ENCODE results near the gene PHACTR4. TPM values are rescaled to one million over a fixed set of nuclear protein-coding genes. Genes with fewer than 3 reads are reported as not detected.
A peak's percentile ranks its signal among the peaks of the same experiment; 100 is the strongest.
"Not testable (repeated sequence)": the region's sequence is repeated elsewhere in the genome, so short reads cannot be mapped to it uniquely, and the experiment has no call there.

PHACTR4 gene
- total RNA-seq, 2 donors from 2014 or later: 14.5 to 32.6 TPM

DNA sequence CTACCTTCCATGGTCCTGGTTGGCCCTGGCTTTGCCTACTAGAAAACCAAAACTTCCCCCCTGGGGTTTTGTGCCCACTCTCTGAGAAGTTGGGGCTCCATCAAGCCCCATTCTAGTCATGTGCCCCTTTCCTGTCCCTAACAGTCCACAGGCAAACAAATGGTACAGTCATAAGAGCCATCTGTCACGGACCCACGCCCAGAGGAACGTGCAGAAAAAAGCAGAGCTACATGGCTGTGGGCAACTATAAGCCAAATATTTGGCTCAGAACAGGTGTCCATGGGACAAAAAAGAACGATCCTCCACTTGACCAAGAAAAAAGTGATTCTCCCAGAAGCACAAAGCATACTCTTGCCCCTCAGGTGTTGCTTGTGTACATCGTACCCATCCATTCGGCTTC is 168.7 kb downstream of the PHACTR4 start:
- 84 to 85% methylated on average over 6 of the region's 6 CpGs for WGBS, 2 donors
- peaks cover 0 to 6% of the 10 kb centered on the region in 2 donors for H3K36me3 ChIP-seq (replicated peaks in 1 of 2; ENCODE audit: insufficient read depth in 1 of 2, low read depth in 2 of 2)
- ATAC-seq (no peak), DNase-seq (no peak)
- no peaks in the 10 kb centered on the region for H3K4me1 ChIP-seq
- H3K27ac ChIP-seq: no peak overlapping the region
- H3K4me3 ChIP-seq: no peak overlapping the region
- H3K27me3 ChIP-seq: no peaks in the 10 kb centered on the region
- TF ChIP-seq POLR2A (IDR thresholded peaks at IDR 0.05): no peak
- TF ChIP-seq, protein P1, sequence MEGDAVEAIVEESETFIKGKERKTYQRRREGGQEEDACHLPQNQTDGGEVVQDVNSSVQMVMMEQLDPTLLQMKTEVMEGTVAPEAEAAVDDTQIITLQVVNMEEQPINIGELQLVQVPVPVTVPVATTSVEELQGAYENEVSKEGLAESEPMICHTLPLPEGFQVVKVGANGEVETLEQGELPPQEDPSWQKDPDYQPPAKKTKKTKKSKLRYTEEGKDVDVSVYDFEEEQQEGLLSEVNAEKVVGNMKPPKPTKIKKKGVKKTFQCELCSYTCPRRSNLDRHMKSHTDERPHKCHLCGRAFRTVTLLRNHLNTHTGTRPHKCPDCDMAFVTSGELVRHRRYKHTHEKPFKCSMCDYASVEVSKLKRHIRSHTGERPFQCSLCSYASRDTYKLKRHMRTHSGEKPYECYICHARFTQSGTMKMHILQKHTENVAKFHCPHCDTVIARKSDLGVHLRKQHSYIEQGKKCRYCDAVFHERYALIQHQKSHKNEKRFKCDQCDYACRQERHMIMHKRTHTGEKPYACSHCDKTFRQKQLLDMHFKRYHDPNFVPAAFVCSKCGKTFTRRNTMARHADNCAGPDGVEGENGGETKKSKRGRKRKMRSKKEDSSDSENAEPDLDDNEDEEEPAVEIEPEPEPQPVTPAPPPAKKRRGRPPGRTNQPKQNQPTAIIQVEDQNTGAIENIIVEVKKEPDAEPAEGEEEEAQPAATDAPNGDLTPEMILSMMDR (IDR thresholded peaks at IDR 0.05): no peak
- intact Hi-C loops (cut with DNase I): no loop called here
- no peaks in the 10 kb centered on the region for H3K9me3 ChIP-seq

DNA sequence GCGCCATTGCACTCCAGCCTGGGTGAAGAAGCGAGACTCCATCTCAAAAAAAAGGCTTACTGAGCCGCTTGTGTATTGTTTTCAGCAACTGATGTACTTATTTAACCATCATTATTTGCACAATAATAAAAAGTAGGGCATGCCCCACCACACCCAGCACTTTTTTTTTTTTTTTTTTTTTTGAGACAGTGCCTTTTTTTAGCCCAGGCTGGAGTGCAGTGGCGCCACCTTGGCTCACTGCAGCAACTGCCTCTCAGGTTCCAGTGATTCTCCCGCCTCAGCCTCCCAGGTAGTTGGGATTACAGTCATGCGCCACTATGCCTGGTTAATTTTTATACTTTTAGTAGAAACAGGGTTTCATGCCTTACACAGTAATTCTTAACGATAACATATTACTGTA is 171.1 kb downstream of the PHACTR4 start:
- H3K4me1 ChIP-seq: no peaks in the 10 kb centered on the region
- no peak overlapping the region for H3K27ac ChIP-seq
- 73 to 77% methylated on average over 7 of the region's 7 CpGs for WGBS, 2 donors
- no peaks in the 10 kb centered on the region for H3K9me3 ChIP-seq
- DNase-seq: no peak
- H3K27me3 ChIP-seq: no peaks in the 10 kb centered on the region
- TF ChIP-seq, protein P1 (IDR thresholded peaks at IDR 0.05): no peak
- TF ChIP-seq POLR2A (IDR thresholded peaks at IDR 0.05): no peak
- H3K36me3 ChIP-seq (replicated peaks in 1 of 2; ENCODE audit: insufficient read depth in 1 of 2, low read depth in 2 of 2): peaks cover 0 to 1% of the 10 kb centered on the region in 2 donors
- ATAC-seq: no peak
- no peak overlapping the region for H3K4me3 ChIP-seq
- intact Hi-C loops (cut with DNase I): no loop called here

DNA sequence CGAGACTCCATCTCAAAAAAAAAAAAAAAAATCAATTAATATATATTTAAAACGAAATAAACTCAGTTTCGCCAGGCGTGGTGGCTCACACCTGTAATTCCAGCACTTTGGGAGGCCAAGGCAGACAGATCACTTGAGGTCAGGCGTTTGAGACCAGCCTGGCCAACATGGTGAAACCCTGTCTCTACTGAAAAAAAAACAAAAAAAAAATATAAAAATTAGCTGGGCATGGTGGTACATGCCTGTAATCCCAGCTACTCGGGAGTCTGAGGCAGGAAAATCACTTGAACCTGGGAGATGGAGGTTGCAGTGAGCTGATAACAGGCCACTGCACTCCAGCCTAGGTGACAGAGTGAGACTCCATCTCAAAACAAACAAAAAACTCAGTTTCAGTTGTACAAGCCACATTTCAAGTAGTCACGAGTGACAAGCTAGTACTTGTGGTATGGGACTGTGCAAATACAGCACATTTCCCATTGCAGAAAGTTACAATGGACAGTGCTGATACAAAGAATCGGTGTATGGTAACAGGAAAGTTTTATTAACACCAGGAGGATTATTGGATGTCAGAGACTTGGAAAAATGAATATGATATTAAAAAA is 172.0 kb downstream of the PHACTR4 start:
- H3K4me3 ChIP-seq; H3K36me3 ChIP-seq (replicated peaks in 1 of 2; ENCODE audit: insufficient read depth in 1 of 2, low read depth in 2 of 2); DNase-seq; H3K4me1 ChIP-seq; H3K9me3 ChIP-seq; ATAC-seq; H3K27me3 ChIP-seq; H3K27ac ChIP-seq; intact Hi-C loops (cut with DNase I): not testable (repeated sequence)
- WGBS, 2 donors: 71 to 75% methylated on average over 8 of the region's 8 CpGs

DNA sequence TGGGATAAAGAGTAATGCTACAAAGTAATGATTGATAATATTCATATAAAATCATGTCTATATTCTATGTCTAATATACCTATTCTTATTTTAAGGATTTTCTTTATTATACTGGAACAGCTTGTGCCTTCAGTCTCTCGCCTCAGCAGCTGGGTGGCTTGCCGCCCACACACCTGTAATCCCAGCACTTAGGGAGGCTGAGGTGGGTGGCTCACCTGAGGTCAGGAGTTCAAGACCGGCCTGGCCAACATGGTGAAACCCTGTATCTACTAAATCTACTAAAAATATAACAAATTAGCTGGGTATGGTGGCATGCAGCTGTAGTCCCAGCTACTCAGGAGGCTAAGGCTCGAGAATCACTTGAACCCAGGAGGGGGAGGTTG is 175.7 kb downstream of the PHACTR4 start:
- Histone ChIP-seq H3K27ac (no peak overlapping the region), H3K4me3 (no peak overlapping the region), H3K36me3 (replicated peaks in 1 of 2; ENCODE audit: insufficient read depth in 1 of 2, low read depth in 2 of 2) (no peaks in the 10 kb centered on the region), H3K4me1 (no peaks in the 10 kb centered on the region), H3K9me3 (no peaks in the 10 kb centered on the region), H3K27me3 (no peaks in the 10 kb centered on the region)
- ATAC-seq (no peak), DNase-seq (no peak)
- WGBS, 2 donors: 89 to 90% methylated on average over 4 of the region's 4 CpGs
- TF ChIP-seq POLR2A (IDR thresholded peaks at IDR 0.05): no peak
- TF ChIP-seq, protein P1 (IDR thresholded peaks at IDR 0.05): no peak
- intact Hi-C loops (cut with DNase I): no loop called here

GRCh38 chr1:28548318-28548717 is 178.8 kb downstream of the PHACTR4 start:
- Histone ChIP-seq H3K27me3 (no peaks in the 10 kb centered on the region), H3K9me3 (no peaks in the 10 kb centered on the region), H3K36me3 (replicated peaks in 1 of 2; ENCODE audit: insufficient read depth in 1 of 2, low read depth in 2 of 2) (no peaks in the 10 kb centered on the region), H3K27ac (no peak overlapping the region), H3K4me1 (peaks cover 6% of the 10 kb centered on the region), H3K4me3 (no peak overlapping the region)
- intact Hi-C loops (cut with DNase I): no loop called here
- TF ChIP-seq, protein P1 (IDR thresholded peaks at IDR 0.05): no peak
- TF ChIP-seq POLR2A (IDR thresholded peaks at IDR 0.05): no peak
- ATAC-seq (no peak), DNase-seq (no peak)
- WGBS, 2 donors: 36 to 58% methylated on average over 3 of the region's 3 CpGs

Small RNA genes within 50 kb of the gene (small RNA-seq; reads per million reads assigned to genes)
- gene RF00019 (not detected), gene RNU6ATAC27P (not detected), gene SNORA73A (not detected), gene SNORA73B (11.9 reads per million, percentile 92 among the genes with 10 or more reads in this experiment)

Other genes starting within 250 kb of the PHACTR4 start
- gene PTAFR, start 193.1 kb upstream of the PHACTR4 start, total RNA-seq: 1 to 10 TPM; 2.3 to 3.6 TPM
- gene DNAJC8, start 136.7 kb upstream of the PHACTR4 start, total RNA-seq: 10 to 100 TPM; 18.7 to 53.1 TPM
- 10 to 100 TPM; 62.0 to 93.4 TPM for gene ATP5IF1, start 133.6 kb upstream of the PHACTR4 start, total RNA-seq
- 10 to 100 TPM in 1 of 2 donors, 1 to 10 TPM in 1; 8.2 to 12.5 TPM for gene SESN2, start 110.2 kb upstream of the PHACTR4 start, total RNA-seq
- 10 to 100 TPM in 1 of 2 donors, 1 to 10 TPM in 1; 7.3 to 10.5 TPM for gene MED18, start 40.7 kb upstream of the PHACTR4 start, total RNA-seq
- gene RCC1, start 136.3 kb downstream of the PHACTR4 start, total RNA-seq: 10 to 100 TPM; 10.1 to 23.4 TPM
- 10 to 100 TPM in 1 of 2 donors, 1 to 10 TPM in 1; 8.9 to 14.3 TPM for gene TRNAU1AP, start 183.3 kb downstream of the PHACTR4 start, total RNA-seq
- 1 to 10 TPM in 1 of 2 donors, not detected in 1; 2.9 TPM for gene RAB42, start 222.5 kb downstream of the PHACTR4 start, total RNA-seq